ENCODE data around the gene IGBP1.

- no peak for TF ChIP-seq CTCF (IDR thresholded peaks at IDR 0.05; ENCODE audit: low read length)
- no peak for TF ChIP-seq EZH2 (optimal IDR thresholded peaks at IDR 0.05; ENCODE audit: low read depth, low read length)
These were observed 15.5 kb upstream of the IGBP1 start for GRCh38 chrX:70117738-70118137.

All from MM.1S (cell line).